ENCODE results near the gene TRAF7.
"Not testable (repeated sequence)": the region's sequence is repeated elsewhere in the genome, so short reads cannot be mapped to it uniquely, and the experiment has no call there.

The TRAF7 gene

DNA sequence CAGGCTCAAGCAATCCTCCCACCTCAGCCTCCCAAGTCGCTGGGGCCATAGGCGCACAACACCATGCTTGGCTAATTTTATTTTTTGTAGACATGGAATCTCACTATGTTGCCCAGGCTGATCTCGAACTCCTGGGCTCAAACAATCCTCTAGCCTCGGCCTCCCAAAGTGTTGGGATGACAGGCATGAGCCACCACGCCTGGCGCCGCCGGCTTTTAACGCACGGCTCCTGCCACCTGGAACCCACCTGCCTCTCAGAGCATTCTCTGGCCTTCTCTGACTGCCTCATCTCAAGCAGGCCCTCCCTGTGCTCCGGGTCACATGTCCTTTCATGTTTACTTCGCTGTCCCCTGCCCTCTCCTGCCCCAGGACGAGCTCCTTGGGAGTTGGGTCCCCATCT lies 30.5 kb downstream of the TRAF7 start:
- DNase-seq: no peak

DNA sequence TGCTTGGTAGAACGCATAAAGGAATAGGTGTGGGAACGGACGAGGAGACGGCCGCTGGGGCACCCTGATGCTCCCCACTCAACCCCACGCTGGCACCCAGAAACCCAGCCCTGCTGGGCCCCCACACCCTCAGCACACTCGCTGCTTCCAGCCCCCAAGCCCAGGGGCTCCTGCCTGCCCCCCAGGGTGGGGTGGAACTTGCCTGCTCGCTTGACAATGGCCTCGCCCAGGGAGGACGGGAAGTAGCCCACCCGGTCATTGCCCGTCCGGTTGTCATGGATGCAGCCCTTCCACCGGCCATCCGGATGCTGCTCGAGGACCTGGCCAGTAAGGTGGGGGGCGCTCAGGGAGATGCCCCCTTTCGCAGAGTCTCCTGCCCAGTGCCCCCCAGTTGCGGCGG lies 30.9 kb downstream of the TRAF7 start:
- DNase-seq: no peak

DNA sequence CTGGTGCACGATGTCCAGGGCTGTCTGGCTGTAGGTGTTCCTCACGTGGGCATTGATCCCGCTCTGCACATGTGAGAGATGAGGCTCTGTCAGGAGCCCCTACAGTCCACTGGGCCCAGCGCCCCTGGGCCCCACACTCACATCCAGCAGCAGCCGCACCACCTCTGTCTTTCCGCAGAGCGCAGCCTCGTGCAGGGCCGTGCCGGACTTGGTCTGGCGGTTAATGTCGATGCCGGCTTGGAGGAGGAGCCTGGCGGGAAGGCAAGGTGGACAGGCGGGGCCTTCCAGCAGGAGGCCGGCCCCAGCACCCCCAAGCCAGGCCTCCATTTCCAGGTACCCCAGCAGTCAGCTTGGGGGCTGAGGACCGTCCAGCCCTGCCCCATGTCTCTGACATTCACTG lies 31.6 kb downstream of the TRAF7 start:
- no peak for DNase-seq

DNA sequence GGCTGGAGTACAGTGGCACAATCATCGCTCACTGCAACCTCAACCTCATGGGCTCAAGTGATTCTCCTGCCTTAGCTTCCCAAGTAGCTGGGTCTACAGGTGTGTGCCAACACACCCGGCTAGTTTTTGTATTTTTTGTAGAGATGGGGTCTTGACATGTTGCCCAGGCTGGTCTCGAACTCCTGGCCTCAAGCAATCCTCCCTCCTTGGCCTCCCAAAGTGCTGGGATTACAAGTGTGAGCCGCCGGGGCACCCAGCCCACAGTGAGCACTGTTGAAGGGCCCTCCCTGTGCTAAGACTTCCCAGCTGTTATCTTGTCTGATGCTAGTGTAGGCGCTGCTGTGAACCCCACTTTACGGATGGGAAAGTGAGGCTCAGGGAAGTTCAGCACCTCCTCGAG lies 32.8 kb downstream of the TRAF7 start:
- no peak for DNase-seq

DNA sequence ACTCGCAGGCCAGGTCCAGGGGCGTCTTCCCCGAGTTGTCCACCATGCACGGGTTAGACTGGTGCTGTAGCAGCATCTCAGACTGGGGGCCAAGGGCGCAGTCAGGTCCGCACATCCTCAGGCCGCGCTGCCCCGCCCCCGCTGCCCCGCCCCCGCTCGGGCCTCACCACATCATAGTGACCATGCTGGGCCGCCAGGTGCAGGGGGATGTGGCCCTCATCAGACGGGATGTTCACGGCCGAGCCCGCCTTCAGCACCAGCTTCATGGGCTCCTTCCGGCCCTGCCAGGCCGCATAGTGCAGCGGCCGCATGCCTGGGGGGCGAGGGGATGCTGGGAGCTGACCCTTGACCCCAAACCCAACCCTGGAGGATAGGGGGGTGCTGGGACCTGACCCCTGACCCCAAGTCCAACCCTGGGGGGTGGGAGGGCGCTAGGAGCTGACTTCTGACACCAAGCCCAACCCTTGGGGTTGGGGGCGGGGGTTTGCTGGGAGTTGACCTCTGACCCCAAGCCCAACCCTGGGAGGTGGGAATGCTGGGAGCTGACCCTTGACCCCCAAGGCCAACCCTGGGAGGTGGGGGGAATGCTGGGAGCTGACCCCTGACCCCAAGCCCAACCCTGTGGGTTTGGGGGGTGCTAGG lies 33.8 kb downstream of the TRAF7 start:
- DNase-seq: no peak

DNA sequence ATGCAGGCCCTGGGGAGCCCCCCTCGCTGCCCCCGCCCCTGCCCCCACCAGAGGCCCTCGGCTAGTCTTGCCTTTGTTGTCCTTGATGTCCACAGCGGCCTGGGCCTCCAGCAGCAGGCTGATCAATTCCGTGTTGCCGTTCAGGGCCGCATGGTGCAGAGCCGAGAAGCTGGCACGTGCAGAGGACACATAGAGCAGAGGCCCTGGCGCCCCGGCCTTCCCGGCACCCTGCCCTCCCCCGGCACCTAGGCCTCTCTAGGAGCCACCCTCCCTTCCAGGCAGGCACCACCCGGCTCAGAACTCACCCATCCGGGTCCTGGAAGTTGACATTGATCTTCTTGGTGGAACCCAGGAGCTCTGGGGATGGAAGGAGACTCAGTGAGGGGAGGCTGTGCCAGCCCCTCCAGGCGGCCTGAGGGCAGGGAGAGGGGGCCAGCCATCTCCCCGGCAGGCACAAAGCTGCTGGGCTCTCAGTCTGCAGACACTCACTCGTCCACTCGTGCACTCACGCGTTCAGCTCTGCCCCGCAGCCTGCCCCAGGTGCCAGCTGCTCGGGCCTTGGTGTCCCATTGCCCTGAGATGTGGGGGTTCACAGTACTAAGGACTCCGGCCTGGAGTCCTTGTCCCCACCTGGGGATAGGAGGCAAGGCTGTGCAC lies 34.5 kb downstream of the TRAF7 start:
- no peak for DNase-seq

DNA sequence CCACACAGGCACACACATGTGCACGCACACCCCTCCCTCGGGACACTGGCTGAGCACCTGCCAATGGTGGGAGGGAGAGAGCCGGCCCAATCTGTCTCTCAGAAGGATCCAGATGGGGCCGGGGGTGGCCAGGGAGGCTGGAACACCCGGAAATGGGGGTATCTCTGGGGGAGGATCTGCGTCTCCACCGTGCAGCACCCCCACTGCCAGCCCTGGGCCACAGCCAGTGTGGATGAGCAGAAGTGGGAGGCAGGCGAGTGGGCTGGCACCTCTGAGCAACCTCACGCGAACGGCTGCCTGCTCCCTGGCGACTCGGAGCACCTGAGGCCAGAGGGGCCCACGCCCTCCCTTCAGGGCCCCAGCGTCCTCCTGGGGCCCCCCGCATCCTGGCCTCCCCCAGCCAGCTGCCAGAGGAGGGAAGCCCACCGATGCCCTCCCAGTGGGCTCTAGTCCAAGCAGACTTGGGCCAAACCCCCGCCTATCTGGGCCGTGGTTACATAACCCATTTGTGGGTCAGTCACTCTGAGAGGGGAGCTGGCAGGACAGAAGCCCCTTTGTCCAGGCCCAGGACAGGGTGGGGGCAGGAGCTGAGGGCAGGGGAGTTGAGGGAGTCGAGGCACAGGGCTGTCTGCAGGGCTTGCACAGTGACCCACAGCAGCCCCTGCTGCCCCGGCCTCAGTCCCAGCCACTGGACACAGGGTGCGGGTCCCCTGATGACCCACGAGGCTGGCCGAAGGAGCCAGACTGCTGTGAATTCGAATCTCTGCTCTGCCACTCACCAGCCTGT lies 35.3 kb downstream of the TRAF7 start:
- no peak for DNase-seq

DNA sequence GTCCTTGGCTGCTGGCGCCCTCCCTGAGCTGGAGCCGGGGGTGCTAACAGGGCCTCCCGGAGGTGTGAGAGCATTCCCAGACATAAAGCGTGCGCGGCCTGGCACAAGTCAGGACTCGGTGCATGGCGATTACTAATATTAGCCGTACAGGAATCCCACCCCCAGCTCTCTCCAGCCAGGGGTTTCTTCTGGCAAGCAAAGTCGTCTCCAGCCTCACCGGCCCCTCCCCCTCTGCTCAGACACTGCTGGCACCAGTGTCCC lies 35.8 kb downstream of the TRAF7 start:
- DNase-seq: no peak

DNA sequence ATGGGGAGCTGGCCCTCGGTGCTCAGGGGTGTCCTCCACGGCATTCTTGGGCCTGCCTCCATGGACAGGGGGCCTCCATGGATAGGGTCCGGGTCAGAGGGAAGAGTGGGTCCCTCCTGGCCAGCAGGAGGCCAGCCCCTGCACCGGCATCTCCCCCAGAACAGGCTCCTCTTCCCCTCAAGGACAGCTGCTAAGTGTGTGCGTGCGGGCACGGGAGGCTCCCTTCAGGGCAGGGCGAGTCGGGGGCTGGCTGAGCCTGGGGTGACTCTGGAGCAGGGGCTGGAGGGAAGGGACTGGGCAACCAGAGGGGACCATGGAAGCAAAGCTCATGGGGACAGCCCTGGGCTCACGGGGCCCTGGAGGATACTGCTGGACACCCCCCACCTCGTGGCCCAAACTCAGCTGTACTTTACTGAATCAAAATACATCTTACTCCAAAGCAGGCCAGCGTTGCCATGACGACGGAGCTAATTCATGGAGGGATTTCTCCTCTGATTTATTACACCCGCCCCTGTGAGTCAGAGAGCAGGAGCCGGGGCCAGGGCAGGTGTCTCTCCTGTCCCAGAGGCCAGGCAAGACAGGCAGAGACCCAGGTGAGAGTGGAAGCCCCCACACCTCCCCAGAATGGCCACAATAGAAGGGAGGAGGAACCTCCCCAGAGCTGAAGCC lies 38.7 kb downstream of the TRAF7 start:
- no peak for DNase-seq

DNA sequence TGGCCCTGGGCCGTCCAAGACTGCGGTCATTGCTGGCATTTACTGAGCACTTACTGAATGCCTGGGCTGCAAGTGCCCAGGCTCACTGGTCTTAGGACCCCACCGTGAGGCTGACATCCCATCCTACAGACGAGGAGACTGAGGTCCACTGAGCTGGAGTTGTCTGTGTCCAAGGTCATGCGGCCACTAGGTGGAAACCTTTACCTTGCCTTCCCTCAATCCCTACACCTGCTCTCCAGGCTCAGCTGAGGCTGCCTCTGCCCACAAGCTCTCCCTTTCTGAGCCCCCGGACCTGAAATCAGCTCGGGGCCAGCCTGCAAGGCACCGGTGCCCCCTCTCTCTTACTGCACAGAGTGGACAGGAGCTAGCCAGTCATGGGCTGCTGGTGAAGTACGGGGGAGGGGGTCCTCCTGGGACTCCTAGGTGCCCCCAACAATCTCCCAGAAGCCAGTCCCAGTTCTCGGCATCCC lies 39.3 kb downstream of the TRAF7 start:
- no peak for DNase-seq

DNA sequence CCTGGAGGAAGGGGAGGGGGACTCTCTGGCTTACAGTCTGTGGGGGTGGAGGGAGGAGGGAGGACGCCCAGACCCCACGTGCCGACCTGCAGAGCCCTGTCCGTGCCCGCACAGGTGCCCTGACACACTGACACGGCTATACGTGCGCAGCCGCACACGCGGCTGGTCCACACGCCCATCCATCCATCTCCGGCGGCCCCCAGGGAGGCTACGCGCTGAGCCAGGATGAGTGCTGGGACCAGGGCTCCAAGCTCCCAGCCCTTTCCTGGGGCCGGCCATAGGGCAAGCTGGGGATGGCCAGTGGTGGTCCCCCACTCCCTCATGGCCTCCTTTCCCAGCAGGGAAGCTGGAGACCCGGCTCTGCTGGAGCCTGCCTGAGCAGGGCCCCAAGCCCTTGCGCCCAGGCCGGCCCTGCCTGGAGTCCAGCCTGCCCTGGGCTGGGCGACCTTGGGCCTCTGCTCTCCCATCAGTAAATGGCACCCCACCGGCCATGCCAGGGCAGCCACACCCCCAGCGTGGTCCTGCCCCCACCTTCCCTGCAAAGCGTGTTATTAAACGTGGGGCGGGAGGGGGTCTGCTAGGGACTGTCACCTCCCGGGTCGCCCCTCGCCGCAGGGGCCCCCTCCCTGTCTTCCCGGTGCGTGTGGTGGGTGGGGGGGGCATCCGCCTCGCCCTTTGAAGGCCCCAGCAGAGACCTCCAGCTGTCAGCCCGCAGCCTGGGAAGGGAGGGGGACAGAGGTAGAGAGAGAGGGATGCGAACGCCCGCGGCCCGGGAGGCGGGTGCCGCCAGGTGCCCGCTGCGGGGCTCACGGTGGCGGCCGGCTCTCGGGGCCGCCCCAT lies 40.0 kb downstream of the TRAF7 start:
- no peak for DNase-seq

DNA sequence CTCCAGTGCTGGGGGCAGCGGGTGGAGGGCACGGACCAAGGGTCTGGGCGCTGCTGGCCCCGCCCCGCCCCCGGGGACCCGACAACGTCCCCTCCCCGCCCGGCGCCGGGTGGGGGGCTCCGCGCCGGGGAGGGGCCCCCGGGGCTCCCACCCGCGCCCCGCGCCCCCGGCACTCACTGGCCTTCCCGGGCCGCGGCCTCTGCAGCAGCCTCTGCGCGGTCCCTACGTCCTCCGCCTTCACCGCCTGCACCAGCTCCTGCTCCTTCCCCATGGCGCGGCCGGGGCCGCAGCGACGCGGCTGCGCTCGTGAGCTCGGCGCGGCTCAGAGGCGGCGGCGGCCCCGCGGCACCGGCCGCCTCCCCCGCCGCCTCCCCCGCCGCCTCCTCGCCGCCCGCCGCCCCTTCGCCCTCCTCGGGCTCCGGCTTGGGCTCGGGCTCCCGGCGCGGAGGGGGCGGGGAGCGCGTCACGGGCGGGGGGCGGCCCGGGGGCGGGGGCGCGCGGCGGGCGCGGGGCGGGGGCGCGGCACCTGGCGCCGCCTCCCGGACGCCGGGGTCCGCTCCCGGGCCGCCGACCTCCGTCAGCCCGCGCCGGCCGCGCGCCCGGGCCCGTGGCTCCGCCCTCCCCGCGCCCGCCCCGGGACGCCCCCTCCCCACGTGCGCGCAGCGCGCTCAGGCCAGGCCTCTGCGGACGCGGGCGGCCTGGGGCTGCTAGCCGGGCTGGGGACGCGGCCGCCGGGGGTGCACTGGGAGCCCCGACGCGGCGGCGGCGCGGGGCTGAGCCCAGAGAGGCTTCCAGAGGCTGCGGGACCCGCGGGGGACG lies 40.8 kb downstream of the TRAF7 start, which contains the start of gene CASKIN1:
Gene CASKIN1 (minus strand): TSS at position 444 of the 819 bp plus-strand sequence. CDS start 173 bp downstream, at position 271.
- DNase-seq: no peak

DNA sequence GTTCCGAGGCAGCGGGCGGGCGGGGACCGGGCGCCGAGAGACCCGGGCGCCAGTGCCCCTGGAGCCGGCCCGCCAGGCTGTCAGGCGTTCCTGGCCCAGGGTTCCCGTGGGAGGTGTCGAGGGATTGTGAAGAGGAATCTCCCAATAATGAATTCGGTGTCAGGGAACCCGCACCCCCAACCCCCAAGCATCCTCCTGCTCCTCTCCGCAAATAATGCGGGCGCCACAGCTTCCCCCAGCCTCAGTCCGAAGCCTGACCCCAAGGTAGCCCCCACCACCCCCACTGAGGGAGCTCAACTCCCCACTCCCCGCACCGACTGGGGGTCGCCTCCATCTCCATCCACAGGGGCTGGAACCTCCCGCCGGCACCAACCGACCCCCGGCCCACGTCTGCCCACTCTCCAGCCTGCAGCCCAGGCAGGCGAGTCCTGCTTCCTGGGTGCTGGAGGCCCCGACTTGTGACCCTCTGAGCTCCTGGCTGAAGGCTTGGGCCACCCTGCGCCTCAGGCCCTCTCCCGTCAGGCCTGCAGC lies 41.5 kb downstream of the TRAF7 start:
- DNase-seq: no peak

DNA sequence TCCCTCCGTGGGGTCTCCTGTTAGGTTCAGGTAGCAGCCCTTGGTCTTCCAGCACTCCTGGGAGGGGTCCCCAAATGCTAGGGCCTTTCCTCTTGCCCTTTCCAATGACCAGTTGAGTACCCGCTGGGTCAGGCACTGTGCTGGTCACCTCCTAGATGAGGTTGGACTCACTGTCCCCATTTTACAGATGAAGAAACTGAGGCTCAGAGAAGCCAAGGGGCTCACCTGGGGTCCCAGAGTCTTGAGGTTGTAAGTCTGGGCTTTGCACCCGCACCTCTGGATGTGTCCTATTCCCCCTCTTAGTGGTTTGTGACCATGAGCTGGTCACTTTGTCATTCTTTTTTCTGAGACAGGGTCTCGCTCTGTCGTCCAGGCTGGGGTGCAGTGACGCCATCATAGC lies 42.2 kb downstream of the TRAF7 start:
- no peak for DNase-seq

DNA sequence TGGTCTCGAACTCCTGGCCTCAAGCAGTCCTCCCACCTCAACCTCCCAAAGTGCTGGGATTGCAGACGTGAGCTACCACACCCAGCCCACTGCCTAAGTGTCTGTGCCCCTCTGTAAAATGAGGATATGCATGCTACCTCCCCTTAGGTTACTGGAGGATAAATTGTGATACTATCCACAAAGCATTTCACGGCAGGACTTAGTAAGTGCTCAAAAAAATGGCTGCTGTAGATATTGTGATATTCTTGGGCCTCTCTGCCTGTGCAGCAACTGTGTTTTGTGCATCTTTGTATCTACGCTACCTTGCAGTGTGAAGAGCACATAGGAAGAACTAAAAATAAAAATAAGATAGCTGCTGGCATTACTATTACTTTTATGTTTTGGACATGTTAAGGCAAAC lies 42.7 kb downstream of the TRAF7 start:
- DNase-seq: no peak

DNA sequence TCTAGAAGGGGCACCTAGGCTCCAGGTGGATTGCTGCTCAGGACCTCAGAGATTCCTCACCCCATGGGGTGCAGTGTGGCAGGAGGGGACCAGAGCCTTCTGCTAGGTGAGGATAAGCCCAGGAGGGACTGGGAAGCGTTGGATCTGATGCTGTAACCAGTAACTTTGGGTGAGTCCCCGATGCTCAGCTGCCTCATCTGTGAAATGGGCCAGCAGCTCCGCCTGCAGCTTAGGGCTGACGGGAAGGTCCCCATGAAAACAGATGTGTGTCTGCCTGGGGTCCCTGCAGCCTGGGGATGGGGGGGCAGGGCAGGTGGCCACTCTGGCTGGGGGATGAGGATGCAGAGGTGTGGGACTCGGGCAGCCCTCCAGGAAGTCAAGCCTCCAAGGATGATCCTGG lies 43.5 kb downstream of the TRAF7 start:
- DNase-seq: no peak

DNA sequence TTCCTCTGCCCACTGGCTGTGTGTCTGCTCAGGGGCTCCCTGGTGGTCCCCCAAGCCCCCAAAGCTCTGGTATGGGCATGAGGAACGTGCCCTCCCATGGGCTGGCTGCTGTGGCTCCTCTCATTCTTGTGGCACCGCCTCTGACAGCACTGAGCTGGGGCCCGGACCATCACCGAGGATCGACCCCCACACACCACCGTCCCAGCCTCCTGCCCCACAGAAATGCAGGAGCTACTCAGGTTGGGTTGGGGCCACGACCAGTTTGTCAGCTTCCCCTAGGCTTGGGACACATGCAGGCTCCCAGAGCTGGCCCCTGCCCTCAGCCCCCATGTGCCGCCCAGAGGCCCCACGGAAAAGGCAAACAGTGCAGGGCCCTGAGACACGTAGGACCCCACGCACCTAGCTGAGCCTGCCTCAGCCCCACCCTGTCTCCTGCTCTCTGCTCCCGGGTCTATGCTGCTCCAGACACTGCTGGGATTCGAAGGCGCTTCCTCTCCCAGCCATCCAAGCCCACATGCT lies 44.1 kb downstream of the TRAF7 start:
- DNase-seq: no peak

DNA sequence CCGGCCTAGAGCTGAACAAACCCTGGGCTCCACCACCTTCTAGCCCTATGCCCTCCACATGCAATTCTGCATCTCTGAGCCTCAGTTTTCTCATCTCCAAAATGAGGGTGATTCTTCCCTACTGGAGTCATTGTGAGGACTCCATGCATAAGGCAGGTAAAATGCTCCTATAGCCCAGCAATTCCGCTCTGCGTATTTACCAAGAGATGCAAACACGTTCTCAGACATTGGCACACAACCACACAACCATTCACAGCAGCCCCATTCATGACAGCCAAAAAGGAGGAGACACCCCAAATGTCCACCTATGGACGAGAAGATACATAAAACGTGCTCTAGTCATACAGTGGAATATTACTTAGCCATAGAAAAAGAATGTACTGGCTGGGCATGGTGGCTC lies 44.7 kb downstream of the TRAF7 start:
- no peak for DNase-seq

DNA sequence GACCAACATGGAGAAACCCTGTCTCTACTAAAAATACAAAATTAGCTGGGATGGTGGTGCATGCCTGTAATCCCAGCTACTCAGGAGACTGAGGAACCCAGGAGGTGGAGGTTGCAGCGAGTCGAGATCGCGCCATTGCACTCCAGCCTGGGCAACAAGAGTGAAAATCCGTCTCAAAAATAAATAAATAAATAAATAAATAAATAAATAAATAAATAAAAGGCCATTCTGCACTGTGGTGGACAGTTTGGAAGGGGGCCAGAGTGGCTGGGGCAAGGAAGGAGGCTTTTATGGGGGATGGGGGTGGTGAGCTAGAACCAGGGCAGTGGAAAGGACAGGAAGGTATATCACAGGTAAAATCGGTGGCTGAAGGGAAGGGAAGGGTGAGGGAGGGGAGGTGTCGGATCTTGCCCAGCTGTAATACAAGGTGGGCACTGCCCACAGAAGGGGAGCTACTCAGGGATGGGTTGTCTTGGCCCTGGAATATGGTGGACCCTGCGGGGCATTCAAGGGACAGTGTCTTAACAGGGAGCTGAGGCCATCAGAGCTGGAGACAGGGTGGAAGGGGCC lies 47.6 kb downstream of the TRAF7 start:
- not testable (repeated sequence) for DNase-seq

DNA sequence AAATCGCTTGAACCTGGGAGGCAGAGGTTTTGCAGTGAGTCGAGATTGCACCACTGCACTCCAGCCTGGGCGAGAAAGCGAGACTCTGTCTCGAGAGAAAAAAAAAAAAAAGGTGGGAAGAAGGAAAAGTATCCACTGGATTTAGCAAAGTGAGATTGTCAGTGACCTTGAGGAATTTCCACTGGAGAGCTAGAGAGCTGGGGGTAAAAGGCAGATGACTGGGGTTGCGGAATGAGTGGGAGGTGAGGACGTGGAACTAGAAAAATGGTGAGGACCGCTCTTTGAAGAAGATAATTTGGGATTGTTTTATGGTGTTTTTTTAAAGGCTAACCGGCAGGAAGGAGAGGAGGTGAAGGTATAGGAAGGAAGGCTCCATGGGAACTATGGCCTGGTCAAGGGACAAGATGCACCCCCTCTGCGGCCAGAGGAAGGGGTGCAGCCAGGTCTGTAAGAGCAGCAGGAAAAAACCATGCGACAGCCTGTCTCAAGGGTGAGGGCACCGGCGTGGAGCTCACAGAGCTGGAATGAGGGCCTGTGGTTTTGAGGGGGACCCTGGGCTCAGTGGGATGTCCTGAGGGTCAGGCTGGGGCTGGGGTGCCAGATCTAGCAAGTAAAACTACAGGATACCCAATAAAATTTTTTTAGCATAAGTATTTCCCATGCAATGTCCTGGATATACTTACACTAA lies 49.0 kb downstream of the TRAF7 start:
- no peak for DNase-seq

Data from bone marrow (tissue), 2 donors.